ELF-1 (cell line): ENCODE data around the gene HOXC12.
A peak's percentile ranks its signal among the peaks of the same experiment; 100 is the strongest.

Experiments used
- DNase-seq: peaks from one replicate; pipeline ENCODE4 v3.0.0-alpha.2; 2016; ENCODE audit warnings: low read depth, low spot score

HOXC12 gene, protein sequence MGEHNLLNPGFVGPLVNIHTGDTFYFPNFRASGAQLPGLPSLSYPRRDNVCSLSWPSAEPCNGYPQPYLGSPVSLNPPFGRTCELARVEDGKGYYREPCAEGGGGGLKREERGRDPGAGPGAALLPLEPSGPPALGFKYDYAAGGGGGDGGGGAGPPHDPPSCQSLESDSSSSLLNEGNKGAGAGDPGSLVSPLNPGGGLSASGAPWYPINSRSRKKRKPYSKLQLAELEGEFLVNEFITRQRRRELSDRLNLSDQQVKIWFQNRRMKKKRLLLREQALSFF

DNA sequence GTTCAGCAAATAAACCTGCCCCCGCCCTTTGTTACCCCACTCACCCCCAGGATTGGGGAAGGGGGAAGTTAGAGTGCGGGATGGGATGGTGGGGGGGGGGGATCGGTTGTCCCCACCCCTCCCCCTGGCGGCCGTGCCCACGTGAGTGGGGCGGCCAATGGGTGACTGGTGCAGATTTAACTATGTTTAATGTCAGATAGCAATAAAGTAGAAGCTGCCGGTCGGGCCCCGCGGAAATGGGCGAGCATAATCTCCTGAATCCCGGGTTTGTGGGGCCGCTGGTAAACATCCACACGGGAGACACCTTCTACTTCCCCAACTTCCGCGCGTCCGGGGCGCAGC lies at the start of gene HOXC12:
TSS of gene HOXC12 (plus strand) at position 210 of the 342 bp plus-strand sequence. CDS start at position 237, 27 bp downstream.
- no peak for DNase-seq

- DNase-seq: no peak
Observed at GRCh38 chr12:53907103-53907502, 47.6 kb upstream of the HOXC12 start.

DNA sequence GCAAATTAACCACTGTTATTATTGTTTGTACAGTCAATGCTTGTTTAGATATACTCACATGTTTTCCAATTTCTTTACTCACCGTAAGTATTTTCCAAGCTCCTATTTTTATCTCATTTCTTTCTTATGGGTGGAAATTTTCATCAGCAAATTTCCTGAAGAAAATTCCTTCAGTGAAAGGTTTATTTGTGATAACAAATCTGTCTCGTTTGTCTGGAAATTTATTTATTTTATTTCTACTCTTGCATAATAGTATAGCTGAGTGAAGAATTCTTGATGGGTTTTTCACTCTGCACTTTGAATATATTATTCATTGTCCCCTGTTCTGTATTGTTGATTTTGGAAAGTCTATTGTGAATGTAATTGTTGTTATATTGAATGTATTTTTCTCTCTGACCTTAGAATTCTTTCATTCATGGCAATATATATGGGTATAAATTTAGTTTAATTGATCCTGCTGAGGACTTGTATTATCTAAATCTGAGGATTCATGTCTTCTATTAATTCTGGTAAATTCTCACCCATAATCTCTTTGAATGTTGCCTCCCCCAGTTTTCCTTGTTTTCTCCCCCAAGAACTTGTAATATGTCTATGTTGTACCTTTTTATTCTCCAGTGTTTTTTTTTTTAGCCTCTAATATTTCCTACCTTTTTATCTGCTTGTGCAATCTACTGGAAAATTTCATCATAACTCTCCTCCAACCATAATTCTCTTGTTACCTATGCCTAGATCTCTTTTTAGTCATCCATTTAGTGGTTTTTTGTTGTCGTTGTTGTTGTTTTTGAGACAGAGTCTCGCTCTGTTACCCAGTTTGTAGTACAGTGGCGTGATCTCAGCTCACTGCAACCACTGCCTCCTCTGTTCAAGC lies 37.7 kb upstream of the HOXC12 start:
- DNase-seq: no peak

- DNase-seq: no peak
Observed at GRCh38 chr12:53924521-53925405, 29.9 kb upstream of the HOXC12 start.

DNA sequence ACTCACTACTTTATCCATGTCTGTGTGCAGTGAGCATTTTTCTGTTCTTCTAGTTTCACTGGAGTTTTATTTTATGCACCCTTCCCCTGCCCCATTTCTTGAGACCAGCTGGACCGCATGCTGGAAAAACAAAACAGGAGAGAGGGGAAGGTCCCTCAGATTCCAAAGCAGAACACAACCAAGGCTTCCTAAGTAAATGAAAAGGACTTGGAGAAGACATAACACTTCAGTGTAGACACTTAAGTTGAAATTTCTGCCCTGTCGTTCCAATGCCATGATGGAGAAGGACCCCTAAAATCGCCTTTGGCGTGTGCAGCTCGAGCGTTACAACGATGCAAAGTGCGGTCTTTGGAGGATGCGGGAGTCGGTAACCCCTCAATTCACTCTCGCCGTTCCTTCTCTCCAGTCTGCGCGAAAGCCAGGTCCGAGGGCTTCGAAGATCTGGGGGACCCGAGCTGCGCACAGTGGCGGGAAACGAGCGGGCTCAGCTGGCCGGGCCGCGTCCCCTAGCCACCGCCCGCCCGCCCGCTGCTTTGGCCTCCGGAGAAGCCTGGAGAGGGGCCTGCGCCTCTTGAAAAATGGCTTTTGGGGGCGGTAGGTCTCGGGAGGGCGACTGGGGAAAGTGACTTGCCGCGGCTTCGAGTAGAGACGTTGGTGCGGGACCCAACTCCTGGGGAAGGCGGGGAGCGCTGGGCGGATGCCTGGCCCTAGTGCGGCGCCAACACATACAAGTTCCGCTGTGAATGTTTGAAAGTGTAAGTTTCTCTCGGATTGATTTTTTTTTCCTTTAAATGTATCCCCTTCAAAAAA lies 27.3 kb upstream of the HOXC12 start:
- no peak for DNase-seq

GRCh38 chr12:53928054-53928835 lies 26.5 kb upstream of the HOXC12 start:
- no peak for DNase-seq

- no peak for DNase-seq
Observed at GRCh38 chr12:53929527-53929926, 25.2 kb upstream of the HOXC12 start.

GRCh38 chr12:53930591-53931255 lies 24.0 kb upstream of the HOXC12 start:
- no peak for DNase-seq

- DNase-seq: no peak
Observed at GRCh38 chr12:53931844-53932581, 22.7 kb upstream of the HOXC12 start.

- no peak for DNase-seq
Observed at GRCh38 chr12:53932915-53933314, 21.8 kb upstream of the HOXC12 start.

DNA sequence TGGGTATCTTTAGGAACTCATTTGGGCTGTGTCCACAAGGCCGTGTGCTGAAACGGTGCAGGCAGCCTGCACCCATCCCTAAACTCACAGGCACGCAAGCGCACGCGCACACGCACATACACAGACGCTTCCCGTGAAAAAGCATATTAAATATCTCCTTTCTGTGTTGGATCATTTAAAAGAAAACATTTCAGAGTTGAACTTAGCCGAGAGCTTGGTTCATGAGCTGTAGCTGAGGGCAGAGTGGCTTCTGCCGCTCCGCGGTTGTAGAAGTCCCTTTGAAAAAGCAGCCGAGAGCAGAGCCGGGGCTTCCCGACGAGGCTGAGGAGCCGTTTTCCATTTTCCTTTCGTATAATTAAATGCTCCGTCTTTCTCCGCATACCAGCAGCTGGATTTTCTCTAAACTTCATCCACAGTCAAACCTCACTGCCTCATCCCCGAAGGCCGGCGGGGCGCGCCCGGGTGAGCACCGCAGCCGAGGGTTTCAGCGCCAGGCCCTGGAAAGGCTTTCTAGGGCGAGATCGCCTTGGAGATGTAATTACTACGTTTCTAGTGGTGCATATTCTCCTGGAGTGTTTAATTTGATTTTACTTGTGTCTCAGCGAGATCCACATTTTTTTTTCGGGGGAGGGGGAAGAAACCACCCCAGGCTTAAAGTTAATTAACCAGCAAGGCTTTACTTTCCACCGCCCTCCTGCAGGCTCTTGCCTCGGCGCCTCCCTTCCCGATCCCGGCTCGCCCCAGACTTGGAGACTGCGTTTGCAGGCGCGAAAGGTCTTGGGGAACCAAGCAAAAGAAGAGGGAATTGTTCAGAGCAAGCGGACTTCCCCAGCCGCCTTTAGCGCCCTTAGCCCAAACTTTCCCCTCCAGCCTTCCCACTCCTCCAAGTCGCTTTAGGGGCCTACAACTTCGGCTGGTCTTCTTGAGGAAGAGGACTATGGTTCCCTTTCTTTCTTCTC lies 19.0 kb upstream of the HOXC12 start:
- DNase-seq: no peak

- DNase-seq: no peak
Observed at GRCh38 chr12:53937099-53937498, 17.6 kb upstream of the HOXC12 start.

DNA sequence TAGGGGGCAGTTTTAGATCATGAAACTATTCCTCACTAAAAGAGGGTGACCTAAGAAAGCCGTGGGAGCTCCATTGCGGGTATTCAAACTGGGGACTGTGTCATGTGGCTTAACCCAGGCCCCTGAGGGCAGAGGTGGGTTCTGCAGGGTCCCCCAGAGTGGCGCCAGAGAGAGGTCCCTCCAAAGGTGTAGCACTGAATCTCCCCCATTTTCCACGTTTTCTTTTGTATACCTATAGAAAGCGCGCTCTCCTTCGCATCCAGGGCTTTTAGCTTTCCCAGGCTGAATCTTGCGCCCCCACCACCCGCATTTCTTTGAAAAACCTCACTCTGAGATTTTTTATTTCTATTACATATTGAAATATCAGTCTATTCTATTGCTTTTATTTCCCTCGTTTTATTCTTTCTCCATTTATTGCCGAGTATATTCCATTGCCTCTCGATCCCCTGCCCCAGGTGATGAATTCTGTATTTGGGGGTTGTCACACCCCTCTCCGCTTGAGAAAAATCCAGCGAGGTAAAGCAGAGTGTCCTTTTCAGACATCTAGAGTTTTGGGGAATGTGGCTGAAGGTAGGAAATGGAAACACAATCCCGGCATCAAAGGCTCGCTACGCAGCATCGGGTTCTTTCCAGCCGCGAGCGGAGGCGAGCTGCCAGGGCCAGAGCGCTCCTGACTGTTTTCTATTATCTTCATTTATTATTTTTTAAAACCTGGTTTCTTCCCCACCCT lies 16.9 kb upstream of the HOXC12 start:
- no peak for DNase-seq

- peak; percentile 84 for DNase-seq
Observed at GRCh38 chr12:53938326-53939140, 16.2 kb upstream of the HOXC12 start, which contains the start of gene HOXC13. HOXC13 (plus strand) TSS chr12:53938831; CDS start chr12:53938907, 76 bp downstream.

DNA sequence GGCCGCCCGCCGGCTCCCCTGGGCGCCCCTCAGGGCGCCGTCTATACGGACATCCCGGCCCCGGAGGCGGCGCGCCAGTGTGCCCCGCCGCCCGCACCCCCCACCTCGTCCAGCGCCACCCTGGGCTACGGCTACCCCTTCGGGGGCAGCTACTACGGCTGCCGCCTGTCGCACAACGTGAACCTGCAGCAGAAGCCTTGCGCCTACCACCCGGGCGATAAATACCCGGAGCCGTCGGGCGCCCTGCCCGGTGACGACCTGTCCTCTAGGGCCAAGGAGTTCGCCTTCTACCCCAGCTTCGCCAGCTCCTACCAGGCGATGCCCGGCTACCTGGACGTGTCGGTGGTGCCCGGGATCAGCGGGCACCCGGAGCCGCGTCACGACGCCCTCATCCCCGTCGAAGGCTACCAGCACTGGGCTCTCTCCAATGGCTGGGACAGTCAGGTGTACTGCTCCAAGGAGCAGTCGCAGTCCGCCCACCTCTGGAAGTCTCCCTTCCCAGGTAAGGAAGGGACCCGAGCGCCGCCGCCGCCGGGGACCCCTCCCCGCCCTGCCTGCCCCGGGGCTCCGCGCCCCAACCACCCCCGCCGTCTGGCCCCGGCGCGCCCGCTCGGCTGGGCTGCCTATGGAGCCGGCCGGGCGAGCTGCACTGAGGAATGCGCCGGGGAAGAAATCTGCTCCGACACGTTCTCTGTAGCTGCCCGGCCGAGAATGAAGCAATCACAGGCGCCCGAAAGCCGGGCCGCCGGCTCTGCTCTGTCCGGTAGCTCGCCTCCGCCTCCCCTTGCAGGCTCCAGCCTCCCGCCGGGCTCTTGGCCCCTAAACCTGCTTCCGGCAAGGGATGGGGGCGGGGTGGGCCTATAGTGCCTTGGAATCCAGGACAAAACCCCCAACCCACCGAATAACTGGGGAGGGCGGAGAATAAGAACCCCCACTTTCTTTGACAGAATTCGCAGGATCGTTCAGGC lies 15.3 kb upstream of the HOXC12 start:
- peak; percentile 65 for DNase-seq
